ENCODE measurements around the gene VENTX. TPM values are rescaled to one million over a fixed set of nuclear protein-coding genes. Genes with fewer than 3 reads are reported as not detected.

The VENTX gene
- total and polyA plus RNA-seq, 2 of the 4 experiments (the other 2 are of a cell fraction), result not detected

GRCh38 chr10:133269367-133269766 lies 31.7 kb downstream of the VENTX start:
- no peaks in the 10 kb centered on the region; the same call in 1 of the 2 replicates for H3K27me3 ChIP-seq (ENCODE audit: control insufficient read depth, insufficient read depth, low read length)
- no peak overlapping the region for H3K56ac ChIP-seq (ENCODE audit: extremely low read depth, insufficient read depth, low read length)
- no peak overlapping the region for H3K4ac ChIP-seq (ENCODE audit: low read depth, low read length)
- no peaks in the 10 kb centered on the region for H3K4me1 ChIP-seq (ENCODE audit: control insufficient read depth, insufficient read depth, low read length)
- no peak overlapping the region for H2BK20ac ChIP-seq (ENCODE audit: low read depth, low read length)
- H3K4me2 ChIP-seq (ENCODE audit: low read depth, low read length), result no peak overlapping the region
- H3K9me1 ChIP-seq (ENCODE audit: insufficient read depth, low read length), result no peaks in the 10 kb centered on the region
- H2BK5ac ChIP-seq (ENCODE audit: low read depth, low read length, poor library complexity, severe bottlenecking), result no peak overlapping the region
- no peaks in the 10 kb centered on the region for H4K20me1 ChIP-seq (ENCODE audit: insufficient read depth, low read length)
- no peak overlapping the region for H2BK120ac ChIP-seq (ENCODE audit: low read depth, low read length)
- WGBS, 2 experiments (ENCODE audit: extremely low coverage in 2 of 2, insufficient read length in 1 of 2), result 80% methylated on average over 16 of the region's 26 CpGs; no CpG with 5 or more reads in 1 of the 2 experiments
- no peak for TF ChIP-seq RCOR1 (IDR thresholded peaks at IDR 0.05; ENCODE audit: insufficient replicate concordance, low read length)
- TF ChIP-seq BHLHE40 (IDR thresholded peaks at IDR 0.05; ENCODE audit: low read depth, low read length), result no peak
- no peak for TF ChIP-seq NFE2L2 (IDR thresholded peaks at IDR 0.05; ENCODE audit: low read depth, low read length)
- TF ChIP-seq MAFK (IDR thresholded peaks at IDR 0.05; ENCODE audit: low read depth, low read length), result no peak
- no peak for TF ChIP-seq POLR2A (IDR thresholded peaks at IDR 0.05; ENCODE audit: low read depth, low read length)
- H2BK15ac ChIP-seq (ENCODE audit: low read depth, low read length), result no peak overlapping the region
- no peak overlapping the region for H4K91ac ChIP-seq (ENCODE audit: insufficient read depth, low read depth, low read length)
- BruUV-seq (replicated peaks), result no TSS peak
- CTCF ChIA-PET, result no interaction called here
- intact Hi-C loops (cut with micrococcal nuclease) (no loop called here), in situ Hi-C loops (cut with MboI; ENCODE audit: low sequenced_read_pairs) (loop anchor here (25.0 kb wide), 1 partner anchor 607 kb away; no protein-coding TSS in a partner anchor), dilution Hi-C loops (cut with HindIII; ENCODE audit: low sequenced_read_pairs, unreplicated experiment) (no loop called here)
- no peak overlapping the region for H3K14ac ChIP-seq (replicated peaks; ENCODE audit: low read depth, low read length)
- H4K5ac ChIP-seq (ENCODE audit: low read depth, low read length), result no peak overlapping the region
- no peak overlapping the region for H3K23ac ChIP-seq (ENCODE audit: low read depth, low read length)
- H2AK9ac ChIP-seq (replicated peaks; ENCODE audit: low read depth, low read length, poor library complexity), result no peak overlapping the region
- no peak overlapping the region for H4K8ac ChIP-seq (ENCODE audit: low read depth in 2 of 2, low read length in 2 of 2)
- H2AK5ac ChIP-seq (ENCODE audit: low read depth, low read length), result no peak overlapping the region
- no peak overlapping the region for H3K4me3 ChIP-seq (ENCODE audit: insufficient read depth, low read depth, low read length)
- H3K36me3 ChIP-seq (ENCODE audit: control insufficient read depth, insufficient read depth, low read length), result peaks cover 4% of the 10 kb centered on the region; the same call in 1 of the 2 replicates
- H3K79me1 ChIP-seq (ENCODE audit: low read depth in 1 of 2, low read length in 2 of 2), result no peaks in the 10 kb centered on the region
- H3K27ac ChIP-seq (ENCODE audit: insufficient read depth, low read length), result no peak overlapping the region
- ATAC-seq (ENCODE audit: low read depth) (no peak), DNase-seq (no peak)
- no peak overlapping the region for H2AFZ ChIP-seq (replicated peaks; ENCODE audit: low read length, poor library complexity)
- POLR2A ChIA-PET (ENCODE audit: unreplicated experiment), result no interaction called here
- no peak overlapping the region for H3K9ac ChIP-seq (ENCODE audit: low read depth, low read length)
- no peaks in the 10 kb centered on the region for H3K9me3 ChIP-seq (ENCODE audit: control insufficient read depth, insufficient read depth, low read length)
- H3K18ac ChIP-seq (ENCODE audit: low read depth, low read length), result no peak overlapping the region
